GM12878 (cell line): Measurements from ENCODE around the gene CBX7. TPM values are rescaled to one million over a fixed set of nuclear protein-coding genes. Genes with fewer than 3 reads are reported as not detected.

Experiments used
- ATAC-seq: fragments of 200-7000 bp; cut with Tn5 transposase; 3 replicates; pipeline ENCODE4 v1.9.1; 2020; ENCODE audit warnings: mild to moderate bottlenecking, moderate library complexity
- BruUV-seq: library from RNA; stranded (reverse); fragments of 400-500 nt; replicated peaks from 2 replicates; lab custom pipeline; 2021; lab: Mats Ljungman, UMichigan
- CTCF ChIA-PET: fragments of 300-600 bp; sonication (Branson Sonifier 250); formaldehyde crosslinking; extraction: SDS; loops from one replicate; lab custom pipeline; 2021; ENCODE audit warnings: inconsistent platforms; lab: Yijun Ruan, JAX
- POLR2A ChIA-PET: fragments of 350-600 bp; formaldehyde crosslinking; extraction: SDS; loops from one replicate; lab custom pipeline; 2021; ENCODE audit warnings: inconsistent platforms; lab: Charles Lee
- RAD21 ChIA-PET: fragments of 300-600 bp; sonication (Branson Sonifier 250); formaldehyde crosslinking; loops from one replicate; lab custom pipeline; 2023; ENCODE audit warnings: antibody characterized with exemption; ENCODE audit not compliant: unreplicated experiment; lab: Charles Lee
- SMC1A ChIA-PET: fragments of 300-600 bp; sonication (Branson Sonifier 250); formaldehyde crosslinking; loops from one replicate; lab custom pipeline; 2023; ENCODE audit not compliant: unreplicated experiment, uncharacterized antibody; lab: Charles Lee
- DNase-seq: peaks from one replicate; pipeline ENCODE4 v3.0.0-alpha.2; 2011; ENCODE audit warnings: low read depth, low spot score
- FAIRE-seq: peaks from 3 replicates; lab custom pipeline; 2011; peaks lifted over from hg19 to GRCh38; lab: Jason Lieb, UNC
- H2AFZ ChIP-seq: 2 replicates; pipeline ENCODE4 v1.6.0; 2011; ENCODE audit warnings: low read depth, low read length, control low read depth; ENCODE audit not compliant: control insufficient read depth
- H3K27ac ChIP-seq: 2 replicates; pipeline ENCODE4 v1.5.1; 2011; ENCODE audit warnings: control low read depth; ENCODE audit not compliant: control insufficient read depth, insufficient read depth
- H3K27me3 ChIP-seq, 2 experiments: replicated peaks in 1 of 2; 2 replicates each; pipeline versions ENCODE4 v1.6.0 to v1.6.1; 2011; ENCODE audit warnings: low read length in 1 of 2; ENCODE audit not compliant: control insufficient read depth in 2 of 2, insufficient read depth in 2 of 2
- H3K36me3 ChIP-seq, 2 experiments: 2 replicates each; pipeline ENCODE4 v1.5.1; 2011; ENCODE audit warnings: low read length in 1 of 2; ENCODE audit not compliant: control insufficient read depth in 2 of 2, insufficient read depth in 2 of 2
- H3K4me1 ChIP-seq: 2 replicates; pipeline ENCODE4 v1.6.1; 2011; ENCODE audit warnings: mild to moderate bottlenecking, low read length, moderate library complexity, mixed read lengths; ENCODE audit not compliant: control insufficient read depth, insufficient read depth
- H3K4me2 ChIP-seq: 2 replicates; pipeline ENCODE4 v1.6.0; 2011; ENCODE audit warnings: control low read depth; ENCODE audit not compliant: control insufficient read depth, insufficient read depth
- H3K4me3 ChIP-seq: fragments of 200-600 bp; sonication (generic); 2 replicates; pipeline ENCODE4 v1.5.1; 2016
- H3K79me2 ChIP-seq: 2 replicates; pipeline ENCODE4 v1.6.0; 2011; ENCODE audit warnings: low read length; ENCODE audit not compliant: control insufficient read depth, insufficient read depth
- H3K9ac ChIP-seq: 2 replicates; pipeline ENCODE4 v1.8.0; 2011; ENCODE audit warnings: low read length, control low read depth, mixed read lengths; ENCODE audit not compliant: control insufficient read depth, insufficient read depth
- H3K9me3 ChIP-seq: replicated peaks from 3 replicates; pipeline ENCODE4 v1.5.1; 2011; ENCODE audit warnings: mild to moderate bottlenecking, low read length; ENCODE audit not compliant: control insufficient read depth, insufficient read depth
- H4K20me1 ChIP-seq: 2 replicates; pipeline ENCODE4 v1.6.0; 2011; ENCODE audit not compliant: control insufficient read depth, insufficient read depth
- BCL11A ChIP-seq: IDR thresholded peaks from 2 replicates; pipeline ENCODE4 v1.6.1; 2011; ENCODE audit warnings: low read depth, low read length
- GATAD2B ChIP-seq: fragments of 450-650 bp; conservative IDR thresholded peaks from 2 replicates; pipeline ENCODE4 v1.6.1; 2017; ENCODE audit warnings: low read depth, mild to moderate bottlenecking, moderate library complexity
- IKZF1 ChIP-seq: fragments of 450-650 bp; conservative IDR thresholded peaks from 2 replicates; pipeline ENCODE4 v1.6.1; 2017; ENCODE audit warnings: antibody characterized with exemption, mild to moderate bottlenecking
- IKZF2 ChIP-seq, 2 experiments: fragments of 450-650 bp; IDR thresholded peaks; 2 replicates each; pipeline ENCODE4 v1.6.1; 2017; ENCODE audit warnings: mild to moderate bottlenecking in 2 of 2, moderate library complexity in 2 of 2
- MXI1 ChIP-seq: fragments of 150-350 bp; IDR thresholded peaks from 2 replicates; pipeline ENCODE4 v1.6.1; 2011; ENCODE audit warnings: low read depth, mild to moderate bottlenecking, inconsistent platforms, low read length, improper control_type of control experiment
- NFYB ChIP-seq: IDR thresholded peaks from 2 replicates; pipeline ENCODE4 v1.6.1; 2011; ENCODE audit warnings: low read depth, mild to moderate bottlenecking, low read length, improper control_type of control experiment, moderate library complexity; ENCODE audit not compliant: insufficient read depth
- NRF1 ChIP-seq: conservative IDR thresholded peaks from 2 replicates; pipeline ENCODE4 v1.6.1; 2011; ENCODE audit warnings: mild to moderate bottlenecking, low read depth, low read length, improper control_type of control experiment
- PBX3 ChIP-seq: IDR thresholded peaks from 2 replicates; pipeline ENCODE4 v1.6.1; 2011; ENCODE audit warnings: mild to moderate bottlenecking, low read depth, low read length, moderate library complexity; ENCODE audit not compliant: insufficient replicate concordance
- RAD21 ChIP-seq: IDR thresholded peaks from 2 replicates; pipeline ENCODE4 v1.6.1; 2011; ENCODE audit warnings: mild to moderate bottlenecking, low read depth, low read length, moderate library complexity; ENCODE audit not compliant: insufficient read depth
- RELA ChIP-seq: fragments of 450-650 bp; IDR thresholded peaks from 2 replicates; pipeline ENCODE4 v1.8.0; 2014; ENCODE audit warnings: borderline replicate concordance; ENCODE audit not compliant: partially characterized antibody
- SMAD1 ChIP-seq: fragments of 450-650 bp; IDR thresholded peaks from 2 replicates; pipeline ENCODE4 v1.6.1; 2018; ENCODE audit warnings: mild to moderate bottlenecking, low read depth; ENCODE audit not compliant: partially characterized antibody
- SP1 ChIP-seq: IDR thresholded peaks from one replicate; pipeline ENCODE4 v1.6.1; 2011; ENCODE audit warnings: low read depth, low read length
- STAT3 ChIP-seq: IDR thresholded peaks from 2 replicates; pipeline ENCODE4 v1.6.1; 2011; ENCODE audit warnings: low read depth, low read length, improper control_type of control experiment
- SUZ12 ChIP-seq: fragments of 200-600 bp; sonication (generic); IDR thresholded peaks from one replicate; pipeline ENCODE4 v1.6.1; 2018; ENCODE audit warnings: antibody characterized with exemption, mild to moderate bottlenecking; ENCODE audit not compliant: unreplicated experiment
- YBX1 ChIP-seq: fragments of 450-650 bp; IDR thresholded peaks from 2 replicates; pipeline ENCODE4 v1.6.1; 2016; ENCODE audit warnings: antibody characterized with exemption
- ZBTB33 ChIP-seq: fragments of 450-650 bp; IDR thresholded peaks from 2 replicates; pipeline ENCODE4 v1.6.1; 2017; ENCODE audit warnings: mild to moderate bottlenecking
- ZSCAN29 ChIP-seq: fragments of 450-650 bp; IDR thresholded peaks from 2 replicates; pipeline ENCODE4 v1.6.1; 2017; ENCODE audit warnings: mild to moderate bottlenecking, moderate library complexity
- WGBS: methylation state at CpG from one replicate; pipeline ENCODE4 v1.1.6; 2016; ENCODE audit warnings: low lambda C conversion rate; ENCODE audit not compliant: insufficient replicate concordance, insufficient coverage; ENCODE audit errors: missing lambda C conversion rate; 5-methylcytosine and 5-hydroxymethylcytosine counted together
- in situ Hi-C: fragments of 300-500 bp; cut with MboI; formaldehyde crosslinking; loops from 9 replicates; pipeline ENCODE4 v1.14.3; 2018; ENCODE audit warnings: mixed read lengths
- intact Hi-C: fragments of 100-400 bp; cut with micrococcal nuclease; formaldehyde crosslinking; loops from one replicate; pipeline ENCODE4 v1.14.2; 2022; ENCODE audit not compliant: unreplicated experiment
- polyA plus RNA-seq, 11 experiments: library from polyadenylated mRNA; depleted of rRNA in 4 of 11; unstranded in 6 of 11; stranded (reverse) in 5 of 11; fragments of >200 nt; fragmentation: Nextera tagmentation in 4 of 11; fragmentation: Illumina TruSeq in 1 of 11; extraction: Ambion mirVana in 4 of 11; extraction: Trizol in 1 of 11; gene quantifications; 1 replicate in 1 of 11; 2 replicates in 10 of 11; pipeline versions ENCODE4 v1.2.1 to v1.2.3, GENCODE V29; 2011 to 2016; ENCODE audit warnings: inconsistent platforms in 2 of 11, missing spikeins in 2 of 11, low read depth in 1 of 11
- total RNA-seq, 4 experiments: library from RNA; depleted of rRNA in 3 of 4; stranded (reverse); fragments of >200 nt in 3 of 4; fragmentation: Illumina TruSeq in 1 of 4; extraction: Trizol in 1 of 4; gene quantifications; 2 replicates each; pipeline versions ENCODE4 v1.2.1 to v1.2.3, GENCODE V29; 2013 to 2021
- TF ChIP-seq, protein P1 (sequence below): IDR thresholded peaks from 2 replicates; pipeline ENCODE4 v1.6.1; 2012; ENCODE audit warnings: low read depth, low read length, improper control_type of control experiment
- TF ChIP-seq, protein P2 (sequence below): fragments of 450-650 bp; IDR thresholded peaks from 2 replicates; pipeline ENCODE4 v1.6.1; 2016; ENCODE audit warnings: mild to moderate bottlenecking

Gene CBX7
- total and polyA plus RNA-seq, 10 of the 15 experiments (the other 5 are each of a cell fraction or from before 2014, with no cell fraction given), result 0.18 to 17.2 (median 5.6) TPM

GRCh38 chr22:39098576-39098975, 53.9 kb downstream of the CBX7 start:
- in situ Hi-C loops, result no loop called here
- H3K27me3 ChIP-seq, result no peaks in the 10 kb centered on the region
- BruUV-seq, result no TSS peak
- H3K79me2 ChIP-seq, result peaks cover 4% of the 10 kb centered on the region
- WGBS, result 59% methylated on average over 8 of the region's 8 CpGs
- intact Hi-C loops, result loop anchor here (2.0 kb wide), 2 partner anchors 18 to 32 kb away; no protein-coding TSS in a partner anchor
- peak overlapping the region; percentile 64 for H3K4me2 ChIP-seq
- peak overlapping the region; percentile 53; the same call in 1 of the 2 replicates for H3K9ac ChIP-seq
- H3K27ac ChIP-seq, result peak overlapping the region; percentile 98
- ChIA-PET RAD21 (interaction anchor here (0.8 to 5.7 kb wide), 19 partner anchors 10 to 393 kb away, joined by 3 to 85 read pairs (median 5); partner anchors contain the start of genes APOBEC3B, APOBEC3D, APOBEC3G and CBX6), CTCF (interaction anchor here (1.1 to 4.5 kb wide), 15 partner anchors 10 to 157 kb away, joined by 3 to 39 read pairs (median 5); partner anchors contain the start of genes APOBEC3C and APOBEC3G), POLR2A (interaction anchor here (0.5 to 6.1 kb wide), 21 partner anchors 10 to 395 kb away, joined by 3 to 76 read pairs (median 6); partner anchors contain the start of genes APOBEC3B and APOBEC3C), SMC1A (interaction anchor here (0.9 to 6.6 kb wide), 18 partner anchors 9 to 229 kb away, joined by 3 to 126 read pairs (median 6); partner anchors contain the start of gene APOBEC3G)
- H4K20me1 ChIP-seq, result no peaks in the 10 kb centered on the region
- H3K4me3 ChIP-seq, result peak overlapping the region; percentile 39; the same call in 1 of the 2 replicates
- H3K4me1 ChIP-seq, result peaks cover 52% of the 10 kb centered on the region
- peak; percentile 59 for FAIRE-seq
- peak; percentile 26 for ATAC-seq
- no peaks in the 10 kb centered on the region for H3K9me3 ChIP-seq
- no peak for DNase-seq
- H2AFZ ChIP-seq, result 0 out of 2 replicates have a peak overlapping the region, but pooled peaks have one; percentile 12
- H3K36me3 ChIP-seq, result no peaks in the 10 kb centered on the region
- TF ChIP-seq STAT3 (no peak), GATAD2B (peak; percentile 32), SUZ12 (no peak), NRF1 (no peak), NFYB (no peak), ZBTB33 (no peak), BCL11A (no peak), SP1 (no peak), RELA (no peak), YBX1 (no peak), RAD21 (no peak), SMAD1 (no peak), ZSCAN29 (no peak), IKZF2 (IDR thresholded peaks at IDR 0.05) (peak; percentile 55 to 69; a peak in 3 of 4 replicates), IKZF1 (peak; percentile 50), MXI1 (no peak), PBX3 (peak; percentile 41)
- TF ChIP-seq, protein P1, sequence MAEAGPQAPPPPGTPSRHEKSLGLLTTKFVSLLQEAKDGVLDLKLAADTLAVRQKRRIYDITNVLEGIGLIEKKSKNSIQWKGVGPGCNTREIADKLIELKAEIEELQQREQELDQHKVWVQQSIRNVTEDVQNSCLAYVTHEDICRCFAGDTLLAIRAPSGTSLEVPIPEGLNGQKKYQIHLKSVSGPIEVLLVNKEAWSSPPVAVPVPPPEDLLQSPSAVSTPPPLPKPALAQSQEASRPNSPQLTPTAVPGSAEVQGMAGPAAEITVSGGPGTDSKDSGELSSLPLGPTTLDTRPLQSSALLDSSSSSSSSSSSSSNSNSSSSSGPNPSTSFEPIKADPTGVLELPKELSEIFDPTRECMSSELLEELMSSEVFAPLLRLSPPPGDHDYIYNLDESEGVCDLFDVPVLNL, result no peak
- TF ChIP-seq, protein P2, sequence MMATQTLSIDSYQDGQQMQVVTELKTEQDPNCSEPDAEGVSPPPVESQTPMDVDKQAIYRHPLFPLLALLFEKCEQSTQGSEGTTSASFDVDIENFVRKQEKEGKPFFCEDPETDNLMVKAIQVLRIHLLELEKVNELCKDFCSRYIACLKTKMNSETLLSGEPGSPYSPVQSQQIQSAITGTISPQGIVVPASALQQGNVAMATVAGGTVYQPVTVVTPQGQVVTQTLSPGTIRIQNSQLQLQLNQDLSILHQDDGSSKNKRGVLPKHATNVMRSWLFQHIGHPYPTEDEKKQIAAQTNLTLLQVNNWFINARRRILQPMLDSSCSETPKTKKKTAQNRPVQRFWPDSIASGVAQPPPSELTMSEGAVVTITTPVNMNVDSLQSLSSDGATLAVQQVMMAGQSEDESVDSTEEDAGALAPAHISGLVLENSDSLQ, result peak; percentile 71; the same call in 1 of the 2 replicates
